K562 (cell line): ENCODE results near the gene ITPR1. TPM values are rescaled to one million over a fixed set of nuclear protein-coding genes. Genes with fewer than 3 reads are reported as not detected.

ENCODE experiments used
- ADNP ChIP-seq: fragments of 200-800 bp; sonication (Bioruptor generic); IDR thresholded peaks from 2 replicates; pipeline ENCODE4 v1.6.1; 2016; ENCODE audit warnings: missing genetic modification characterization, missing compliant biosample characterization
- BHLHE40 ChIP-seq: IDR thresholded peaks from 2 replicates; pipeline ENCODE4 v1.6.1; 2011; ENCODE audit warnings: low read length, improper control_type of control experiment
- DMBX1 ChIP-seq: fragments of 250-450 bp; sonication (Bioruptor Pico); IDR thresholded peaks from 2 replicates; pipeline ENCODE4 v1.8.0; 2022; ENCODE audit warnings: inconsistent platforms, mild to moderate bottlenecking, moderate library complexity, borderline replicate concordance
- GTF2A2 ChIP-seq: IDR thresholded peaks from 2 replicates; pipeline ENCODE4 v1.6.1; 2016; ENCODE audit warnings: mild to moderate bottlenecking, missing genetic modification characterization, missing compliant biosample characterization
- HDAC1 ChIP-seq, 2 experiments: fragments of 450-650 bp; IDR thresholded peaks; 2 replicates each; pipeline ENCODE4 v1.6.1; 2016 to 2017; ENCODE audit warnings: inconsistent platforms in 1 of 2, mild to moderate bottlenecking in 1 of 2, moderate library complexity in 1 of 2
- KAT8 ChIP-seq: fragments of 450-650 bp; IDR thresholded peaks from 2 replicates; pipeline ENCODE4 v1.6.1; 2016; ENCODE audit warnings: low read depth, mild to moderate bottlenecking
- RBFOX2 ChIP-seq: fragments of 200-400 bp; formaldehyde crosslinking; IDR thresholded peaks from 2 replicates; pipeline ENCODE4 v1.6.1; 2017; ENCODE audit warnings: low read depth, mild to moderate bottlenecking, low read length, moderate library complexity
- RCOR1 ChIP-seq, 2 experiments: IDR thresholded peaks; 2 replicates each; pipeline ENCODE4 v1.6.1; 2012; ENCODE audit warnings: low read depth in 2 of 2, low read length in 2 of 2, borderline replicate concordance in 1 of 2, improper control_type of control experiment in 1 of 2
- RFX5 ChIP-seq: IDR thresholded peaks from 2 replicates; pipeline ENCODE4 v1.6.1; 2011; ENCODE audit warnings: low read depth, mild to moderate bottlenecking, improper control_type of control experiment, low read length
- SOX6 ChIP-seq: fragments of 450-650 bp; IDR thresholded peaks from 2 replicates; pipeline ENCODE4 v1.6.1; 2014; ENCODE audit warnings: mild to moderate bottlenecking
- SREBF2 ChIP-seq: sonication (generic); formaldehyde crosslinking; IDR thresholded peaks from 2 replicates; pipeline ENCODE4 v1.4.0; 2020; ENCODE audit warnings: mild to moderate bottlenecking, missing genetic modification reagents
- U2AF2 ChIP-seq: fragments of 200-400 bp; formaldehyde crosslinking; optimal IDR thresholded peaks from 2 replicates; pipeline ENCODE3; 2017; ENCODE audit warnings: low read depth, mild to moderate bottlenecking, low read length
- polyA plus RNA-seq, 8 experiments: library from polyadenylated mRNA; depleted of rRNA in 4 of 8; stranded (reverse) in 5 of 8; unstranded in 3 of 8; fragments of >200 nt; fragmentation: Nextera tagmentation in 2 of 8; fragmentation: Illumina TruSeq in 1 of 8; extraction: Ambion mirVana in 2 of 8; extraction: Trizol in 1 of 8; gene quantifications; 2 replicates each; pipeline versions ENCODE4 v1.2.1 to v1.2.3, GENCODE V29; 2011 to 2014; ENCODE audit warnings: inconsistent platforms in 1 of 8, missing spikeins in 1 of 8
- total RNA-seq, 7 experiments: library from RNA; depleted of rRNA in 6 of 7; stranded (reverse); fragments of >200 nt in 6 of 7; fragmentation: Illumina TruSeq in 2 of 7; extraction: Trizol in 2 of 7; gene quantifications; 2 replicates each; pipeline versions ENCODE4 v1.2.1 to v1.2.3, GENCODE V29; 2011 to 2021; ENCODE audit warnings: low replicate concordance in 1 of 7
- TF ChIP-seq, protein P1 (sequence below): fragments of 250-450 bp; sonication (Bioruptor Pico); IDR thresholded peaks from 2 replicates; pipeline ENCODE4 v1.5.0; 2020; ENCODE audit warnings: mild to moderate bottlenecking
- TF ChIP-seq, protein P2 (sequence below): fragments of 250-450 bp; sonication (Bioruptor Pico); IDR thresholded peaks from 2 replicates; pipeline ENCODE4 v1.9.0; 2021; ENCODE audit warnings: mild to moderate bottlenecking, inconsistent platforms
- TF ChIP-seq, protein P3 (sequence below): sonication (generic); formaldehyde crosslinking; IDR thresholded peaks from 2 replicates; pipeline ENCODE4 v1.8.0; 2022; ENCODE audit warnings: missing genetic modification reagents, mild to moderate bottlenecking, moderate library complexity, borderline replicate concordance
- TF ChIP-seq, protein P4 (sequence below): fragments of 450-650 bp; formaldehyde crosslinking; IDR thresholded peaks from 2 replicates; pipeline ENCODE4 v1.4.0; 2020; ENCODE audit warnings: mild to moderate bottlenecking, moderate library complexity

ITPR1 gene
- total and polyA plus RNA-seq, 9 of the 15 experiments (the other 6 are each of a cell fraction or from before 2014, with no cell fraction given) = 22.4 to 40.0 (median 27.4) TPM

DNA sequence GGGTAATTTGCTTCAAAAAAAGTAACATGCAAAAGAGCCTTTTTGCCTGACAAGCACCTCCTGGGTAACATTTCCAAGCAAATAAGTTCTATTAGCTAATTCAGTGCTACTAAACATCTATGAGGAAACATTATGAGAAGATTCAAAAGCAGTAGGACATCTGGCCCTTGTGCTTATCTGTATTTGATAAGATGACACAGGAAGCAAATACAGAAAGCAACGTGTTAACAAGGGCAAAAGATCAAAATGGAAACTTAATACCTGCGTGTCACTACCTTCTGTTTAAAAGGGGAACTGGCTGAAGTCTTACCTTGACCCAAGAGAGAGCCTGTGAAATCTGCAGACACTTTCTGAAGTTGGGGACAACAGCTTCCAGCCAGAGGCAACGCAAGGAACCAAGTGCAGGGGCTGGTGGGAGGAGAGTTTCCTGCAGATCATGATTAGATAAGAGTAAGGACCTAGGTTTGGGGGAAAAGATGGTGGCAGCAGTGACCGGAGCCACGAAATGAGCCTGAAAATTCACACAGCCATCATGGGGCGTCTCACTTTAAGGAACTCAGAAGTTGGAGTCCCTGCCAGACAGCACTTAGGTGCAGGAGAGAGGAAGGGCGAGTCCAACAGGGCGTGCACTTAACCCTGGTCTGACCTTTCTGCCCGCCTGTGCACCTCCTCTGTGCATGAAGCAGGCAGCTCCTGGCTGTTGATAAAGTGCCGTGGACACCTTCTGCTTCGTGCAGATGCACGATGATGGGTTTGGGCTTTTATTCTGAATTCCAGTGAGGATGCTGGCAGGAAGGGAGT lies 332.5 kb downstream of the ITPR1 start (continued):
- TF ChIP-seq U2AF2 (no peak), SOX6 (peak; percentile 50; the same call in 1 of the 2 replicates), SREBF2 (CRISPR knock-in tag) (no peak), RCOR1 (IDR thresholded peaks at IDR 0.05; ENCODE audit: borderline replicate concordance in 1 of 2, low read depth in 2 of 2, low read length in 2 of 2) (peak; percentile 57 to 71; a peak in 2 of 4 replicates), RBFOX2 (0 out of 2 replicates have a peak, but pooled peaks have one; percentile 20), KAT8 (no peak), HDAC1 (IDR thresholded peaks at IDR 0.05) (peak in 1 of 2 experiments; percentile 55; a peak in 2 of 4 replicates), BHLHE40 (peak; percentile 42; the same call in 1 of the 2 replicates), RFX5 (no peak), ADNP (tag) (no peak), GTF2A2 (tag) (no peak), DMBX1 (0 out of 2 replicates have a peak, but pooled peaks have one; percentile 74)
- TF ChIP-seq, protein P1, sequence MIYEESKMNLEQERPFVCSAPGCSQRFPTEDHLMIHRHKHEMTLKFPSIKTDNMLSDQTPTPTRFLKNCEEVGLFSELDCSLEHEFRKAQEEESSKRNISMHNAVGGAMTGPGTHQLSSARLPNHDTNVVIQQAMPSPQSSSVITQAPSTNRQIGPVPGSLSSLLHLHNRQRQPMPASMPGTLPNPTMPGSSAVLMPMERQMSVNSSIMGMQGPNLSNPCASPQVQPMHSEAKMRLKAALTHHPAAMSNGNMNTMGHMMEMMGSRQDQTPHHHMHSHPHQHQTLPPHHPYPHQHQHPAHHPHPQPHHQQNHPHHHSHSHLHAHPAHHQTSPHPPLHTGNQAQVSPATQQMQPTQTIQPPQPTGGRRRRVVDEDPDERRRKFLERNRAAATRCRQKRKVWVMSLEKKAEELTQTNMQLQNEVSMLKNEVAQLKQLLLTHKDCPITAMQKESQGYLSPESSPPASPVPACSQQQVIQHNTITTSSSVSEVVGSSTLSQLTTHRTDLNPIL = no peak
- TF ChIP-seq, protein P2, sequence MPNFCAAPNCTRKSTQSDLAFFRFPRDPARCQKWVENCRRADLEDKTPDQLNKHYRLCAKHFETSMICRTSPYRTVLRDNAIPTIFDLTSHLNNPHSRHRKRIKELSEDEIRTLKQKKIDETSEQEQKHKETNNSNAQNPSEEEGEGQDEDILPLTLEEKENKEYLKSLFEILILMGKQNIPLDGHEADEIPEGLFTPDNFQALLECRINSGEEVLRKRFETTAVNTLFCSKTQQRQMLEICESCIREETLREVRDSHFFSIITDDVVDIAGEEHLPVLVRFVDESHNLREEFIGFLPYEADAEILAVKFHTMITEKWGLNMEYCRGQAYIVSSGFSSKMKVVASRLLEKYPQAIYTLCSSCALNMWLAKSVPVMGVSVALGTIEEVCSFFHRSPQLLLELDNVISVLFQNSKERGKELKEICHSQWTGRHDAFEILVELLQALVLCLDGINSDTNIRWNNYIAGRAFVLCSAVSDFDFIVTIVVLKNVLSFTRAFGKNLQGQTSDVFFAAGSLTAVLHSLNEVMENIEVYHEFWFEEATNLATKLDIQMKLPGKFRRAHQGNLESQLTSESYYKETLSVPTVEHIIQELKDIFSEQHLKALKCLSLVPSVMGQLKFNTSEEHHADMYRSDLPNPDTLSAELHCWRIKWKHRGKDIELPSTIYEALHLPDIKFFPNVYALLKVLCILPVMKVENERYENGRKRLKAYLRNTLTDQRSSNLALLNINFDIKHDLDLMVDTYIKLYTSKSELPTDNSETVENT = no peak
- TF ChIP-seq, protein P3, sequence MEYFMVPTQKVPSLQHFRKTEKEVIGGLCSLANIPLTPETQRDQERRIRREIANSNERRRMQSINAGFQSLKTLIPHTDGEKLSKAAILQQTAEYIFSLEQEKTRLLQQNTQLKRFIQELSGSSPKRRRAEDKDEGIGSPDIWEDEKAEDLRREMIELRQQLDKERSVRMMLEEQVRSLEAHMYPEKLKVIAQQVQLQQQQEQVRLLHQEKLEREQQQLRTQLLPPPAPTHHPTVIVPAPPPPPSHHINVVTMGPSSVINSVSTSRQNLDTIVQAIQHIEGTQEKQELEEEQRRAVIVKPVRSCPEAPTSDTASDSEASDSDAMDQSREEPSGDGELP (CRISPR knock-in tag) = peak; percentile 59; the same call in 1 of the 2 replicates
- TF ChIP-seq, protein P4, sequence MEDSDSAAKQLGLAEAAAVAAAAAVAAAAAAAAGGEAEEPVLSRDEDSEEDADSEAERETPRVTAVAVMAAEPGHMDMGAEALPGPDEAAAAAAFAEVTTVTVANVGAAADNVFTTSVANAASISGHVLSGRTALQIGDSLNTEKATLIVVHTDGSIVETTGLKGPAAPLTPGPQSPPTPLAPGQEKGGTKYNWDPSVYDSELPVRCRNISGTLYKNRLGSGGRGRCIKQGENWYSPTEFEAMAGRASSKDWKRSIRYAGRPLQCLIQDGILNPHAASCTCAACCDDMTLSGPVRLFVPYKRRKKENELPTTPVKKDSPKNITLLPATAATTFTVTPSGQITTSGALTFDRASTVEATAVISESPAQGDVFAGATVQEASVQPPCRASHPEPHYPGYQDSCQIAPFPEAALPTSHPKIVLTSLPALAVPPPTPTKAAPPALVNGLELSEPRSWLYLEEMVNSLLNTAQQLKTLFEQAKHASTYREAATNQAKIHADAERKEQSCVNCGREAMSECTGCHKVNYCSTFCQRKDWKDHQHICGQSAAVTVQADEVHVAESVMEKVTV = 0 out of 2 replicates have a peak, but pooled peaks have one; percentile 2
